ENCODE data around the gene ATP5ME. TPM values are rescaled to one million over a fixed set of nuclear protein-coding genes. Genes with fewer than 3 reads are reported as not detected.

ATP5ME gene
- total RNA-seq, 6 experiments from 2014 or later, result 78.2 to 225 (median 162) TPM

GRCh38 chr4:658681-659667 is 15.1 kb downstream of the ATP5ME start:
- Histone ChIP-seq H3K9me3 (no peaks in the 10 kb centered on the region), H3K4me3 (no peak overlapping the region), H3K27me3 (no peaks in the 10 kb centered on the region), H3K27ac (no peak overlapping the region), H3K36me3 (no peaks in the 10 kb centered on the region), H3K4me1 (no peaks in the 10 kb centered on the region)
- intact Hi-C loops (cut with DNase I), result no loop called here
- DNase-seq (peak in 1 of 3 donors; percentile 44), ATAC-seq (no peak)
- 59% methylated on average over 7 of the region's 32 CpGs for WGBS (ENCODE audit: insufficient coverage, low coverage, low lambda C conversion rate, missing lambda C conversion rate)
- TF ChIP-seq CTCF (IDR thresholded peaks at IDR 0.05) (no peak), POLR2A (IDR thresholded peaks at IDR 0.05) (no peak)

- Histone ChIP-seq H3K36me3 (no peaks in the 10 kb centered on the region), H3K4me1 (no peaks in the 10 kb centered on the region), H3K9me3 (no peaks in the 10 kb centered on the region), H3K27me3 (no peaks in the 10 kb centered on the region), H3K27ac (no peak overlapping the region), H3K4me3 (no peak overlapping the region)
- ATAC-seq (no peak), DNase-seq (peak in 2 of 3 donors; percentile 18 to 51)
- 34% methylated on average over 5 of the region's 27 CpGs for WGBS (ENCODE audit: insufficient coverage, low coverage, low lambda C conversion rate, missing lambda C conversion rate)
- intact Hi-C loops (cut with DNase I), result no loop called here
- no peak for TF ChIP-seq CTCF (IDR thresholded peaks at IDR 0.05)
- TF ChIP-seq POLR2A (IDR thresholded peaks at IDR 0.05), result no peak
Observed at GRCh38 chr4:657834-658667, 16.0 kb downstream of the ATP5ME start.

- DNase-seq (peak in 2 of 3 donors; percentile 15 to 42), ATAC-seq (no peak)
- 62% methylated on average over 2 of the region's 23 CpGs for WGBS (ENCODE audit: insufficient coverage, low coverage, low lambda C conversion rate, missing lambda C conversion rate)
Observed at GRCh38 chr4:657338-657833, 16.7 kb downstream of the ATP5ME start.

More at GRCh38 chr4:657338-657833, 16.7 kb downstream of the ATP5ME start:
- H3K36me3 ChIP-seq, result no peaks in the 10 kb centered on the region
- TF ChIP-seq CTCF (IDR thresholded peaks at IDR 0.05), result no peak
- H3K9me3 ChIP-seq, result no peaks in the 10 kb centered on the region
- no peaks in the 10 kb centered on the region for H3K4me1 ChIP-seq
- H3K27me3 ChIP-seq, result no peaks in the 10 kb centered on the region
- H3K4me3 ChIP-seq, result no peak overlapping the region
- intact Hi-C loops (cut with DNase I), result no loop called here
- H3K27ac ChIP-seq, result no peak overlapping the region

Data from right lobe of liver (tissue), 6 donors.